ENCODE results near the gene BOD1. TPM values are rescaled to one million over a fixed set of nuclear protein-coding genes. Genes with fewer than 3 reads are reported as not detected.

The BOD1 gene
- total and polyA plus RNA-seq, 2 of the 8 experiments (the other 6 are each of a cell fraction or from before 2014, with no cell fraction given): 107 to 149 TPM

DNA sequence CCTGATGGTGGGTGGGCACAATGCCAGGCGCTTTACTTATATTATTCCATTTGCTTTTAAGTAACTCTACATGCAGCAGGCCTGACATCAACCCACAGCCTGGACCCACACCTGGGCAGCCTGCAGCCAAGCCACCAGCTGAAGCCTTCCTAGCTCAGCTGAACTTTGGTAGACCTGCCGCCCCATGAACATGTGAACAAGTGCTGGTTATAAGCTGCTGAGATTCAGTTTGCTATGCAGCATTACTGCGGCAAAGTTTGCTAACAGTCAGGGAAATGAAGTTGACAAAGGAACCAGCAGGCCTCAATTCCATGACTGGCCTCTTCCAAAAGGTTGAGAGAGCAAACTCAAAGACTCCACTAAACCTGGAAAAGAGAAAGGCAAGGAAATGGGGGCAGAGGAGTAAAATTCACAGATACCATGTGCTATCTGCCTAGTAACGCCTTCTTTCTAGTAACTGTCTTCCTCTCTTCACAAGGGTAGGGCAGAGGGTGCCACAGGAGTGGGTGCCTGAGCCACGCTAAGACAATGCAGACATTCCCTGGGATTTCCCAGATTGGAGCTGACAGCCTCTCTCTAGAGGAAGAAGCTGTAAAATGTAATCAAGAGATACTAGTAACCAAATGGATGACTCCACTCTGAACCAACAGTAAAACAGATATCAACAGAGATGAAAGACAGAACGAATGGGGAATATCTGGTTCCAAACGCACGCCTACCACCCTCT lies 2.9 kb downstream of the BOD1 start:
- Histone ChIP-seq H2AK5ac (ENCODE audit: low read depth, low read length) (no peak overlapping the region), H3K4me2 (ENCODE audit: insufficient read depth in 1 of 2, low read depth in 2 of 2, low read length in 2 of 2) (peak overlapping the region; percentile 80 to 86), H3K27me3 (replicated peaks in 1 of 4; ENCODE audit: control insufficient read depth in 3 of 4, extremely low read depth in 1 of 4, insufficient read depth in 3 of 4, low read length in 3 of 4) (no peaks in the 10 kb centered on the region), H3K23ac (ENCODE audit: insufficient read length) (no peak overlapping the region), H3K27ac (ENCODE audit: low read depth, low read length) (no peak overlapping the region), H3K79me2 (ENCODE audit: control insufficient read depth in 1 of 2, insufficient read depth in 2 of 2, low read length in 2 of 2) (peaks cover 45 to 74% of the 10 kb centered on the region in 2 experiments), H4K5ac (ENCODE audit: insufficient read length, low read depth, low read length) (no peak overlapping the region), H2BK15ac (ENCODE audit: low read length) (no peak overlapping the region), H2BK20ac (ENCODE audit: low read length) (no peak overlapping the region), H3K9me3 (ENCODE audit: insufficient read depth in 2 of 2, low read depth in 1 of 2, low read length in 1 of 2) (no peaks in the 10 kb centered on the region), H4K91ac (replicated peaks; ENCODE audit: insufficient read length, low read length) (no peak overlapping the region), H4K8ac (ENCODE audit: extremely low read depth, insufficient read depth, low read length) (no peak overlapping the region), H3K23me2 (ENCODE audit: low read depth, low read length) (peaks cover 11% of the 10 kb centered on the region), H3K36me3 (ENCODE audit: control insufficient read depth in 2 of 4, insufficient read depth in 4 of 4, low read length in 3 of 4) (peaks cover 19 to 49% (median 40%) of the 10 kb centered on the region in 4 experiments), H3K9ac (replicated peaks in 1 of 4; ENCODE audit: extremely low read depth in 1 of 4, low read depth in 3 of 4, low read length in 3 of 4) (peak overlapping the region in 1 of 4 experiments; percentile 34; a peak in 1 of 7 replicates), H2BK120ac (replicated peaks; ENCODE audit: low read depth, low read length) (no peak overlapping the region), H3K4me3 (ENCODE audit: extremely low read depth in 1 of 4, insufficient read depth in 2 of 4, low read depth in 3 of 4, low read length in 4 of 4) (peak overlapping the region in 2 of 4 experiments; percentile 19 to 95; a peak in 2 of 8 replicates), H3K4me1 (replicated peaks in 1 of 4; ENCODE audit: control insufficient read depth in 3 of 4, insufficient read depth in 4 of 4, low read length in 3 of 4) (peaks cover 2 to 14% (median 11%) of the 10 kb centered on the region in 4 experiments; a peak in 4 of 7 replicates), H2BK5ac (ENCODE audit: low read depth, low read length) (no peak overlapping the region), H3K56ac (replicated peaks; ENCODE audit: insufficient read length, low read depth, low read length) (no peak overlapping the region), H3K79me1 (ENCODE audit: low read depth, low read length) (peaks cover 21% of the 10 kb centered on the region), H2AFZ (ENCODE audit: low read length) (no peak overlapping the region), H3K18ac (ENCODE audit: extremely low read depth, low read length) (no peak overlapping the region; the same call in 1 of the 2 replicates), H2BK12ac (ENCODE audit: low read depth, low read length) (no peak overlapping the region), H3K4ac (replicated peaks; ENCODE audit: insufficient read length, low read depth, low read length) (no peak overlapping the region), H4K20me1 (replicated peaks in 1 of 2; ENCODE audit: control insufficient read depth in 1 of 2, insufficient read depth in 2 of 2, low read length in 2 of 2) (peaks cover 19 to 33% of the 10 kb centered on the region in 2 experiments), H3K14ac (ENCODE audit: insufficient read length) (no peak overlapping the region)
- TF ChIP-seq ZNF274 (IDR thresholded peaks at IDR 0.05; ENCODE audit: borderline replicate concordance, extremely low read depth, low read length) (no peak), KDM5A (IDR thresholded peaks at IDR 0.05; ENCODE audit: low read length) (no peak), KDM4A (IDR thresholded peaks at IDR 0.05; ENCODE audit: low read depth, low read length, severe bottlenecking) (no peak)
- TF ChIP-seq, protein P1, sequence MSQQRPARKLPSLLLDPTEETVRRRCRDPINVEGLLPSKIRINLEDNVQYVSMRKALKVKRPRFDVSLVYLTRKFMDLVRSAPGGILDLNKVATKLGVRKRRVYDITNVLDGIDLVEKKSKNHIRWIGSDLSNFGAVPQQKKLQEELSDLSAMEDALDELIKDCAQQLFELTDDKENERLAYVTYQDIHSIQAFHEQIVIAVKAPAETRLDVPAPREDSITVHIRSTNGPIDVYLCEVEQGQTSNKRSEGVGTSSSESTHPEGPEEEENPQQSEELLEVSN (IDR thresholded peaks at IDR 0.05): no peak
- ChIA-PET CTCF (ENCODE audit: partially characterized antibody) (interaction anchor here (0.8 to 2.7 kb wide), 7 partner anchors 15 to 368 kb away, joined by 3 to 12 read pairs (median 3); no protein-coding TSS in a partner anchor), POLR2A (ENCODE audit: partially characterized antibody) (interaction anchor here (0.6 to 1.1 kb wide), 3 partner anchors 12 to 299 kb away, joined by 3 to 5 read pairs (median 3); no protein-coding TSS in a partner anchor)
- DNase-seq (ENCODE audit: low read depth in 1 of 2, low spot score in 2 of 2) (no peak), FAIRE-seq (no peak)
- 90% methylated on average over 8 of the region's 8 CpGs; no CpG with 5 or more reads in 1 of the 2 experiments for WGBS, 2 experiments (ENCODE audit: extremely low coverage in 1 of 2, insufficient coverage in 1 of 2, insufficient read length in 1 of 2, insufficient replicate concordance in 2 of 2, low coverage in 1 of 2, low lambda C conversion rate in 2 of 2, missing lambda C conversion rate in 1 of 2)

All from H1 (cell line).